Erythroblast (primary cell): ENCODE measurements around the gene DYNLT2B.
"Not testable (repeated sequence)": the region's sequence is repeated elsewhere in the genome, so short reads cannot be mapped to it uniquely, and the experiment has no call there.

Experiments used
- DNase-seq, 2 experiments: peaks; one replicate each; lab custom pipeline; 2025; lab: John Stamatoyannopoulos, UW
- GATA1 ChIP-seq: IDR thresholded peaks from 2 replicates; pipeline ENCODE4 v1.6.1; 2011; ENCODE audit warnings: low read depth, mild to moderate bottlenecking, control low read depth, low read length, moderate library complexity
- POLR2A ChIP-seq: IDR thresholded peaks from 2 replicates; pipeline ENCODE4 v1.6.1; 2011; ENCODE audit warnings: mild to moderate bottlenecking, low read length

DYNLT2B gene

DNA sequence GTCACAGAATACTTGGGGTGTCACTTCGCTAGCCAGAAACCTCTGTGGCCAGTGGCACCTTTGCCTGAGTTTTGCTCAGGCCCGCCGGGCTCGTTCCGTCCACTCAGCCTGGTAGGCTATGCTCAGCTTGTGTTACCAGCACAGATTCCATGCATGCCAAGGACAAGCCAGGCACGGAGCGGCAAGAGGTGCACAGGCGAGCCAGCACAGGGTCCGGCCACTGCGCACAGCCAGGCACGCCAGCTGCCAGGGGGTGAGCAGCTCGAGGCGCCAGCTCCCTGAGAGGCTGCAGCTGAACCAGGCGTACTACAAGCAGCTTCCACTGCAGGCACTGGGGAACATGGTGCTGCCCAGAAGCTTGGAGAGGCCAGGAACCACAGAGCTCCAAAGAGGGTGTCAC is 45.2 kb downstream of the DYNLT2B start:
- no peak for TF ChIP-seq GATA1
- TF ChIP-seq POLR2A, result no peak
- no peak for DNase-seq

- no peak for DNase-seq
- TF ChIP-seq GATA1, result no peak
- no peak for TF ChIP-seq POLR2A
These were observed 47.5 kb downstream of the DYNLT2B start for GRCh38 chr3:196270499-196270898.

DNA sequence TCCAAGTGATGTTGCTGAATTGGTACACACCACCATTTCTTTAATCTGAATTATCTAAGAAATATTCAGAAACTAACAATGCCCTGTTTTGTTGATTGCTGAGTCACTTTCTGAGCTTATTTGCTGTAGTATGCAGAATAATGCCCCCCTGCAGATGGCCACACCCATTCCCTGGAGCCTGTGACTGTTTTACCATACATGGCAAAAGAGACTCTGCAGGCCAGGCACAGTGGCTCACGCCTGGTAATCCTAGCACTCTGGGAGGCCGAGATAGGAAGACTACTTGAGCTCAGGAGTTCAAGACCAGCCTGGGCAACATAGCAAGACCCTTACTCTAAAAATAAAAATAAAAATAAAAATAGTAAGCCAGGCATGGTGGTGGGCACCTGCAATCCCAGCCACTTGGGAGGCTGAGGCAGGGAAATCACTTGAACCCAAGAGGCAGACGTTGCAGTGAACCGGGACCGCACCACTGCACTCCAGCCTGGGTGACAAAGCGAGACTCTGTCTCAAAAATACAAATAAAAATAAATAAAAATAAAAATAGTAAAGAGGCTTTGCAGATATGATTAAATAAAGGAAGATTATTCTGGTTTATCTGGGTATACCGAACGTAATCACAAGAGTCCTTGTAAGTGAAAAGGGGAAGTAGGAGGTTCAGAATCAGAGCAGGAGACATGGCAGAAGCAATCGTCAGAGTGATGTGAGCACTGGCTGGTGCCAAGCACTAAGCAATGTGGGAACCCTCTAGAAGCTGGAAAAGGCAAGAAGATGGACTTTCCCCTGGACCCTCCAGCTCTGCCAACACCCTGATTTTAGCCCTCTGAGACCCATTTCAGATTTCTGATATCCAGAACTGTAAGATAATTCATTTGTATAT is 49.5 kb downstream of the DYNLT2B start:
- TF ChIP-seq POLR2A (no peak), GATA1 (no peak)
- DNase-seq, result peak; percentile 70 to 82

- no peak for DNase-seq
- no peak for TF ChIP-seq POLR2A
- no peak for TF ChIP-seq GATA1
These were observed 54.2 kb downstream of the DYNLT2B start for GRCh38 chr3:196263819-196264218.

DNA sequence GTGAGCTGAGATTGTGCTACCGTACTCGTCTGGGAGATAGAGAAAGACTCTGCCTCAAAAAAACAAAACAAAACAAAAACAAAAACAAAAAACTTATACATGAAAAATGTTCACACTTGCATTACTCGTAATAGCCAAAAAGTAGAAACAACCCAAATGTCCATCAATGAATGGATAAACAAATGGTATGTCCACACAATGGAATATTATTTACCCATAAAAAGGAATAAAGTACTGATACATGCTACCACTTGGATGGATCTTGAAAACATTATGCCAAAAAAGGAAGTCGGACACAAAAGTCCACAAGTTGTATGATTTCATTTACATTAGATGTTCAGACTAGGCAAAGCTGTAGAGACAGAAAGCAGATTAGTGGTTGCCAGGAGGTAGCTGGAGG is 57.3 kb downstream of the DYNLT2B start:
- DNase-seq, result no peak
- TF ChIP-seq GATA1 (no peak), POLR2A (no peak)

- DNase-seq, result no peak
- no peak for TF ChIP-seq GATA1
- no peak for TF ChIP-seq POLR2A
These were observed 62.3 kb downstream of the DYNLT2B start for GRCh38 chr3:196255776-196256175.

DNA sequence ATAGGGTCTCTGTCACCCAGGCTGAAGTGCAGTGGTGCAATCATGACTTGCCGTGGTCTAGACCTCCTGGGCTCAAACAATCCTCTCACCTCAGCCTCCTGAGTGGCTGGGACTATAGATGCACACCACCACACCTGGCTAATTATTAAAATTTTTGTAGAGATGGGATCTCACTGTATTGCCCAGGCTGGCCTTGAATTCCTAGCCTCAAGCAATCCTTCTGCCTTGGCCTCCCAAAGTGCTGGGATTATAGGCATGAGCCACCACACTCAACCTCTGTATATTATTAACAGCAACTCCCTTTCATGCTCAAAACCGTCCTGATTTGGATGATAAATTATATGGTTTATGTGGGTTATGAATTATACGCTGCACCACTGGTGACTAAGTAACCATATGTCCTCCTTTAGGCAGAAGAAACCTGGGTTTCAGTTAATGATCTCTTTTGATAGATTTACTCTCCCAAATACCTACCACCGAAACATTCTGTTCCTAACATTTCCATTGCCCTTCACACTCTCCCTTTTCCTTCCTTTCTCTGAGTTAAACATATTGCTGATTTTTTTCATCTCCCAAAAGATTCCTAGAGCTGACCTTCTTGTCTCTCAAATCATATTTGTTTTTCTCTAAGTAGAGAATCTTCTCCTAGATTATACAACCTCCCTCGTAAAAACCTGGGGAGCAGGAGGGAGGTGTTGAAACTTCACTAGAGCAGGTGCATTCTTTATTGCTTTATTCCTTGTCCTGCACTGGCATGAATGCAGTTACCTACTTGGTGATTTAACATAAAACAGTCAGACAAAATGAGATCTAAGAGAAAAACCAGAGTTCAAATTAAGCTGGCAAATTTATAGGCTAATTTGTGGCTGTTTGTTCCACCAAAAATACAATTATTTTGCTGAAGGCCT is 63.4 kb downstream of the DYNLT2B start:
- TF ChIP-seq POLR2A (no peak), GATA1 (no peak)
- no peak for DNase-seq

- no peak for TF ChIP-seq POLR2A
- TF ChIP-seq GATA1, result no peak
- DNase-seq, result peak in 1 of 2 experiments; percentile 21
These were observed 66.1 kb downstream of the DYNLT2B start for GRCh38 chr3:196251918-196252317.

GRCh38 chr3:196246612-196247308 is 71.3 kb downstream of the DYNLT2B start:
- no peak for DNase-seq
- TF ChIP-seq GATA1 (no peak), POLR2A (no peak)

GRCh38 chr3:196244166-196244565 is 73.9 kb downstream of the DYNLT2B start:
- DNase-seq, result not testable (repeated sequence)

GRCh38 chr3:196241704-196242103 is 76.3 kb downstream of the DYNLT2B start:
- TF ChIP-seq POLR2A, result no peak
- no peak for DNase-seq
